Stimulated activated CD4-positive, alpha-beta T cell treated with anti-CD3 and anti-CD28 coated beads, Interleukin-1b, Interleukin-23, amount 100 ng/mL, for 1 hour (primary cell): Measurements from ENCODE around the gene TRIM37.

Experiments
- DNase-seq, 2 donors: peaks; one replicate each; pipeline ENCODE4 v3.0.0-alpha.2; 2020; ENCODE audit warnings: low read depth in 2 of 2

TRIM37 gene

GRCh38 chr17:59030811-59031210 is 75.9 kb downstream of the TRIM37 start:
- no peak for DNase-seq

- no peak for DNase-seq
These were observed 78.4 kb downstream of the TRIM37 start for GRCh38 chr17:59028328-59028727.

- DNase-seq, result no peak
These were observed 78.9 kb downstream of the TRIM37 start for GRCh38 chr17:59027750-59028149.

- no peak for DNase-seq
These were observed 80.3 kb downstream of the TRIM37 start for GRCh38 chr17:59026176-59026939.

DNA sequence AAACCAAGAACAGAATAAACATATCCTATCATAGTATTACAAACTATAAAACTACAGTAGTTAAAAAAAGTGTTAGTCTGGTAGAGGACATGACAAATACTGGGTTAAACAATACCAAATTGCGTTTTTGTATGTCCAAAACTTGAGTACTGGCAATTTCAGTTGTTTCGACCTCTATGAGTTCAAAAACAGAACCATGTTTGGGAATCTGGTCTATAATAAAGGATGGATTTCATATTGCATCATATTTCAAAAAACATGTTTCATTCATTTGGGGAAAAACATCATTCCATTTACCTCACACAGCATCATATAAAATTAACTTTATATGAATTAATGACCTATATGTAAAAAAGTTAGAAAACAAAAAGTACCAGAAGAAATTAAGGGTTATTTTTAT is 81.8 kb downstream of the TRIM37 start:
- no peak for DNase-seq

DNA sequence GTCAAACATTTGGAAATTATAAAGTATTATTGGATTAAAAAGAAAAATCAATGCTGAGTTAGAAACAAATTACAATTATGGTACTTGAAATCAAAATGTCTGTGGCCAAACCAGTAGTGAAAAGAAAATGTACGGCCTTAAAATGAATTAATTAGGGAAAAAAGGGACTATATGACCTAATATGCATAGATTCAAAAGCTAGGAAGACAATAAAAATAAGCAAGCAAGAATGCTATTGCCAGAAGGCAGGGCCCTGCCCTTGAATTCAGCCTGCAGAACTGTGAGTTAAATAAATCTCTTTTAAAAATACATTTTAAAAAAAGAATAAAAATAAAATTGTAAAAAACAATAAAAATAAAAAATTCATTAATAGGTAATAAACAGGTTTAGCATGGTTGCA is 88.7 kb downstream of the TRIM37 start:
- DNase-seq, result no peak

DNA sequence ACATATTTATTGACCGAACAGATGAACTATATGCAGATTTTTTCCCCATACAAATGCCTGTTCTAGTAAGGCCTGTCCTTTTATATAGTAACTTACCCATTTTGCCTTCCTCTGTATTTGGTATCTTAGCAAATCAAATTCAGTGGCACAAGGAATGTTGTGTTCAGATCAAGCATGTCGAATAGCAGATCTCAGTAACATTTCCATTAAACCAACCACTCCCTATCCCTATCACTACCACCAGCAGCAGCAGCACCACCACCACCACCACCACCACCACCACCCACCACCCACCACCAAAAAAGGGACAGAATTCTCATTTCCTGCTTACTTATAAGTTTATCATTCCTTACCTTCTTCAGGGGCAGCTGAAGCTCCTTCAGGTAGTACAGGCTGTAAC is 94.7 kb downstream of the TRIM37 start:
- no peak for DNase-seq

- no peak for DNase-seq
These were observed 96.7 kb downstream of the TRIM37 start for GRCh38 chr17:59010026-59010425.

GRCh38 chr17:59008737-59009136 is 97.9 kb downstream of the TRIM37 start:
- DNase-seq, result no peak

GRCh38 chr17:59007995-59008394 is 98.7 kb downstream of the TRIM37 start:
- no peak for DNase-seq

DNA sequence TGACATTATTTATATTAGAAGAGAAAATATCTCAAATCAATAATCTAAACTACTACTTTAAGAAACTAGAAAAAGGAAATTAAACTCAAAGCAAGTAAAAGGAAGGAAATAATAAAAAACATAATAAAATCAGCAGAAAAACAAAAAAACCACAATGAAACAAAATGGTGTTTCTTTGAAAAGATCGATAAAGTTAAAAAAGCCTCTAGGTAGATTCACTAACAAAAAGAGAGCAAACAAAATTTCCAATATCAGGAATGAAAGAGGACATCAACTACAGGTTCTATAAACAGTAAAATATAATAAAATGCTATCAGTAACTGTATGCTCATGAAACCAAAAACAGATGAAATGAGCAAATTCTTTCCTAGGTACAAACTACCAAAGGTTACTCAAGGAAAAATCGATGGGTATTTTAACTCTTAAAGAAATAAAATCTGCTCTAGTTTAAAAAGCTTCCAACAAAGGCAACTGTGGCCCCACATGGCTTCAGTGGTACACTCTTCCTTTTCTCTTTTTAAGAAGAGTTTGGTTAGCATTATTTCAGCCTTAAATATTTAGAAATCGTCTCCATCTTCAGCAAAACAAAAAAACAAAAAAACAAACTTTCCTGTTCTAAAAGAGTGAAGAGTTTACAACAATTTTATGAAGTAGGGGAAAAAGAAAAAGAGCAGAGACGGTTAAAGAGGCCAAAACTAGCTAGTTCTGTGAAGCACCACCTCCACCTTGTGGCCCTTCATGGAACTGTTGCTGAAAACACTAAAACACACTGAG is 102.2 kb downstream of the TRIM37 start:
- peak; percentile 22 to 53 for DNase-seq

GRCh38 chr17:59003860-59004259 is 102.8 kb downstream of the TRIM37 start:
- DNase-seq, result no peak

GRCh38 chr17:59002848-59003247 is 103.8 kb downstream of the TRIM37 start:
- no peak for DNase-seq

DNA sequence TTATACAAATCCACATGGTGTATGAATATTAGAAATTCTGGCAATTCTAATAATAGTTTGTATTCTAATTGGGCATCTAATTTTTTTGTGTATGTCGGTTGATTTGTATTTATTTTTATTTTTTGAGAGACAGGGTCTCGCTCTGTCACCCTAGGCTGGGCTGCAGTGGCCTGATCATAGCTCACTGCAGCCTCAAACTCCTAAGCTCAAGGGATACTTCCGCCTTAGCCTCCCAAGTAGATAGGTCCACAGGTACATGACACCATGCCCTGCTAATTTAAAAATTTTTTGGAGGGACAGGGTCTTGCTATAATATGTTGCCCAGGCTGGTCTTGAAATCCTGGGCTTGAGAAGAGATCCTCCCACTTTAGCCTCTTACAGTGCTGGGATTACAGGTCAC is 104.6 kb downstream of the TRIM37 start:
- DNase-seq, result no peak

DNA sequence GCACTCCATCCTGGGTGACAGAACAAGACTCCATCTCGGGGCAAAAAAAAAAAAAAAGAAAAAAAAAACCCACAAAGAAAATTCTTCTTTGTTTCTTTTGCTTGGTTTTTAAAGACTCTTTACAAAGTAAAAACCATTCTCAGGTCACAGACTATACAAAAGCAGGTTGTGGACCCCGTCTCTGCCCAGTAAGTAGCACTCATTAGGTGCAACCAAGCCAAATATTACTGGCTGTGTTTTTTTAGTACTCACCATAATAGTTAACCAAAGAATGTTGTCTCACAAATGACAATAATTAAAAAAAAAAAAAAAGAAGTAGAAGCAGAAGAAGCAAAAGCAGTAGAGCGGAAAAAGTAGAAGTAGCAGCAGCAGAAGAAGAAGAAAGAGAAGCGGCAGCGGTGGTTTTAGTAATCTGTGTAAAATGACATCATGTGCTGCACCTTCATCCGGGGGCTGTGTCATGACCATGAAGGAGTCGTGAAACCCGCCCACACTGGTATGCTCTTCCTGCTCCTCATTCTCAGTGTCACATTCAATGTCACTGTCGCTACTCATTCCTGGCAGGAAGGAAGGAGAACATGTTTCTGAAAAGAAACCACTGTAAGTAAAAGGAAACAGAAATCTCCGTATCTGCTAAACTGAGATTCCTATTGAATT is 105.4 kb downstream of the TRIM37 start:
- DNase-seq, result peak; percentile 28 to 38

DNA sequence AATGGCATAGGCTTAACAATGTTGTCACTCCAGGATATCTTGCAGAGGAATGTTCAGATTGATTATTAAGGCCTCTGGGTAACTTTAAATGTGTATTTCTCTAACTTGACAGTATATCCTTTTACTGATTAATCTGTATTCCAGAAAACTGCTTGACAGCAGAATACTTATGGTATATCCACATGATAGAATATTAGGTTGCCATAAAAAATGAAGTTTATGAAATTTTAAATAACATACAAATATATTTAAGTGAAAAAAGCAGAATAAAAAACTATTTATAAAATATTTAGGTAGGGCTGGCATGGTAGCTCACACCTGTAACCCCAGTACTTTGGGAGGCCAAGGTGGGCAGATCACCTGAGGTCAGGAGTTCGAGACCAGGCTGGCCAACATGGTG is 106.7 kb downstream of the TRIM37 start:
- DNase-seq, result no peak

DNA sequence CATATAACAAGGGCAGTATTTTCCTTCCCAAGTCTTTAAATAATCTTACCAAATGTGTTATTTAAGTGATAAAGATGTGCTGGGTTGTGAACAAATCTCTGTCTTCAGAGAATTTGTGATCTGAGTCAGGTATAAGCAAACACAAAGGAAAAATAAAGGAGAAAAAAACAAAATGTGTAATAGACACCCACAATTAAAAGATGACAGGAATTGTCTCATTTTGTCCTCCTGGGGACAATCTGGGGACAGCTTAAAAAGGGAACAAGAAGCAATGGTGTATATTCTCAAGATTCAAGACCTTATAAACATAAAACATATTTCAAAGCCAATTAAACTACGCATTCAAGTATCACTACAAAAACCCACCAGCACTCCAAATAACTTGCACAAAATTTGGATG is 107.2 kb downstream of the TRIM37 start:
- no peak for DNase-seq

GRCh38 chr17:58998871-58999270 is 107.8 kb downstream of the TRIM37 start:
- DNase-seq, result no peak

- no peak for DNase-seq
These were observed 108.7 kb downstream of the TRIM37 start for GRCh38 chr17:58997756-58998553.

DNA sequence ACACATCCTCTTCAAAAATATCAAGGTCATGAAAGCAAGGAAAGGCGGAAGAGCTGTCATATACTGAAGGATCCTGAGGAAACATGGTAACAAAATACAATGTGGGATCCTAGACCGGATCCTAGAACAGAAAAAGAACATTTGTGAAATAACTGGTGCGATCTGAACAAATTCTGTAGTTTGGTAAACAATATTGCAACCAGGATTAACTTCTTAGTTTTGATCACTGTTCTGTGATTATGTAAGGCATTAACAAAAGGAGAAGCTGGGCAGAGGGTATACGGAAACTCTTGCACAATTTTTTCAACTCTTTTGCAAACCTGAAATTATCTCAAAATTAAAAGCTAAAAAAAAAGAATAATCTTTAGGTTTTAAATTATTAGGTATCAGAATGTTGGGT is 109.7 kb downstream of the TRIM37 start:
- DNase-seq, result no peak

- DNase-seq, result no peak
These were observed 111.3 kb downstream of the TRIM37 start for GRCh38 chr17:58995247-58995940.
